Stomach smooth muscle (tissue), 2 donors: ENCODE measurements around the gene RNF26.

Experiments used
- H3K27ac ChIP-seq: one replicate; pipeline ENCODE4 v1.7.0; 2013; ENCODE audit warnings: mild to moderate bottlenecking, low read length, inconsistent platforms
- H3K27me3 ChIP-seq, 2 donors: one replicate each; pipeline ENCODE4 v1.7.0; 2013; ENCODE audit warnings: low read length in 2 of 2; ENCODE audit not compliant: insufficient read depth in 2 of 2, control insufficient read depth in 1 of 2
- H3K36me3 ChIP-seq, 2 donors: one replicate each; pipeline ENCODE4 v1.7.0; 2013; ENCODE audit warnings: low read length in 2 of 2; ENCODE audit not compliant: control insufficient read depth in 2 of 2, insufficient read depth in 2 of 2
- H3K4me1 ChIP-seq: one replicate; pipeline ENCODE4 v1.7.0; 2013; ENCODE audit warnings: low read length; ENCODE audit not compliant: control insufficient read depth, insufficient read depth
- H3K4me3 ChIP-seq, 2 donors: one replicate each; pipeline ENCODE4 v1.7.0; 2013; ENCODE audit warnings: low read length in 2 of 2
- H3K9ac ChIP-seq, 2 donors: one replicate each; pipeline ENCODE4 v1.7.0; 2013; ENCODE audit warnings: low read length in 2 of 2, mild to moderate bottlenecking in 1 of 2
- H3K9me3 ChIP-seq, 2 donors: one replicate each; pipeline ENCODE4 v1.7.0; 2013; ENCODE audit warnings: low read length in 2 of 2; ENCODE audit not compliant: control insufficient read depth in 2 of 2
- donor health status: healthy.
- donor health status: Pancreatic carcinoma.

RNF26 gene

DNA sequence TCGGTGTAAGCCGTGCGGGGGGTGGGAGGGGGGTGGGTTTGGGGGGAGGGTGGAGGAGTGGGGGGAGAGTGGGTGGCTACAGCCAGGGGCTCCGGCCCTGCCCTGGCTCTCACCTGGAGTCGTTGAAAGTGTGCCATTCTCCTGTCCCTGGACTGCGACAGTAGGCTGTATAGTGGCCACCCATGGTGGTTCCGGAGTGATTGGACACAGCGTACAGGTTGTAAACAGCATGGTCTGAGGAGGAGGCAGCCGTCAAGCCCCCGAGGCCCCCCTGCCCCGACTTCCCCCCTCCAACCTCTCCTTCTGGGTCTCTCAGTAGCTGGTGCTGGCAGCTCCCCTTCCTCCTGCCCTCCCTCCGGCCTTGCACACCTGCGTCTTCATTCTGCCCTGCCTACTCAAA, 22.7 kb downstream of the RNF26 start:
- Histone ChIP-seq H3K9ac (no peak overlapping the region), H3K27ac (peak overlapping the region; percentile 70)

DNA sequence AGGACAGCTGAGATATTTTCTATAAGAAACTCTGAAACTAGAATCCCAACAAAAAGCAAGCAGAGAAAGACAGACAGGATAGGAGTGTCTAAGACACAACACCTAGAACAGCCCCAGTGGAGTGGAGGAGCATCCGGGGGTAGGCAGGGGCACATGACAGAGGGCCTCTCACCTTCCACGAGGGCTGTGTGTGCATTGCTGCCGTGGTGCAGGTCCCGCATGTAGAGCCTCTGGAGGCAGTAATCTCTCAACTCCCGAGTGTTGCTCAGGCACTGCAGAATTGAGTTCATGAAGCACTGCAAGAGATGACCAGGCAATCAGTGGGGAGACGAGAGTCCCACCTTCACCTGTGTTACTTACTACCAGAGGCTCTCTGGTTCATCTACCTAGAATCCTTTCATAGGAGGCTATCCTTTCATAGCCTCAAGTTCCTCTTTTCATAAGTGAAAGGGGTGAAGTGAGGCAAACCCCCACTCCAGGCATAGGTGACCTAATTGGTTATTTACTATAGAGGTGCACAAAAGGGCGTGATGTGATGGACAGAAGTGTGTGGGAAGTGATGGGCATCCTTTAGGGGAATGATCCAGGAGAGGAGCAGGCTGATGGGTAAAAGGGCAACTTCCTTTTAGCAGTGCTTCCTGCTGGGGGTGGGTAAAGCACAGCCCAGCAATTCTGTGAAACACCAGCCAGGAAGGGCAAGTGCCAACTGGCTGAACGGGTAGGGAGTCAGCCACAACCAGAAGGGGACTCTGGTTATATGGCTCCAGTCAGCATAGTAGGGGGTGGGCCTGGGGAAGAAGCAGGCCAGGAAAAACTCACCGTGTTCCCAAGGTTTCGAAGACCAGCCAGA, 25.3 kb downstream of the RNF26 start:
- H3K9me3 ChIP-seq = no peaks in the 10 kb centered on the region
- no peak overlapping the region for H3K4me3 ChIP-seq
- H3K9ac ChIP-seq = no peak overlapping the region
- H3K27me3 ChIP-seq = no peaks in the 10 kb centered on the region
- peaks cover 23 to 26% of the 10 kb centered on the region in 2 donors for H3K36me3 ChIP-seq
- H3K27ac ChIP-seq = peak overlapping the region; percentile 18
- H3K4me1 ChIP-seq = peaks cover 47% of the 10 kb centered on the region

More for the DNA sequence above, 22.7 kb downstream of the RNF26 start:
- peaks cover 23 to 26% of the 10 kb centered on the region in 2 donors for H3K36me3 ChIP-seq
- H3K4me3 ChIP-seq = peak overlapping the region in 1 of 2 donors; percentile 72
- no peaks in the 10 kb centered on the region for H3K27me3 ChIP-seq
- H3K4me1 ChIP-seq = peaks cover 38% of the 10 kb centered on the region
- no peaks in the 10 kb centered on the region for H3K9me3 ChIP-seq

DNA sequence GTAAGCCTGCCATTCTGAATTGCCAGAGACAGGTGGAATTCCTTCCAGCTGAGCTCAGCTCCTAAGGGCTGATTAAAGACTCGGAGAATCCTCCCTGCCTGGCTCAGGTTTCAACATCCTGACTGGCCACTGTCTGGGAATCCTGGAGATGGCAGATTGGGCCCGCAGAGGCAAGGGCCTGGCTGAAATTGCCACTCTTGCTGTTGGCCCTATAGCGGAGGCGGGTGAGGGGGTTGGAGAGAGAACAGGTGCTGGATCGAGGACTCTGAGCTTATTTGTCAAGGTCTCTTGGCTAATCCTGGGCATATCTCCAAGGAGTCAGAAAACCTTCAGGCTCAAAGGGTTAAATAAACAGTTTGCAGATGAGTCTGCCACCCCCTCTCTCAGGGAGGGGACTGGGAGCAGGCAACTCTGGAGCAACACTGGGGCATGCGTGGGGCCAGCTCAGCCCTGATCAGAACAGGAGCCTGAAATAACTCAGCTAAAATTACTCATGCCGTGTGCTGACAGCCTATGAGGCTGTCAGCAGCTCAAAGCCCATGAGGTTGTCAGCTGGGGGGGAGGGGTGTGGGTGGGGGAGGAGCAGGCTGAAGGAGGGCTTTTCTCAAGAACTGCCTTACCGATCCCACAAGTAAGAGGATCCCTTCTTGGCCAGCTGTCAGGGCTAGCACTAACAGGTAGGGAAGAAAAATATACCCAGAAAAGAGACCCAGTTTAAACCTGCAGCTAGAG, 26.9 kb downstream of the RNF26 start:
- H3K9ac ChIP-seq = peak overlapping the region in 1 of 2 donors; percentile 71
- H3K9me3 ChIP-seq = no peaks in the 10 kb centered on the region
- H3K36me3 ChIP-seq = peaks cover 23% of the 10 kb centered on the region in 2 donors
- peaks cover 57% of the 10 kb centered on the region for H3K4me1 ChIP-seq
- H3K27ac ChIP-seq = peak overlapping the region; percentile 88
- no peaks in the 10 kb centered on the region for H3K27me3 ChIP-seq
- peak overlapping the region in 1 of 2 donors; percentile 81 for H3K4me3 ChIP-seq

DNA sequence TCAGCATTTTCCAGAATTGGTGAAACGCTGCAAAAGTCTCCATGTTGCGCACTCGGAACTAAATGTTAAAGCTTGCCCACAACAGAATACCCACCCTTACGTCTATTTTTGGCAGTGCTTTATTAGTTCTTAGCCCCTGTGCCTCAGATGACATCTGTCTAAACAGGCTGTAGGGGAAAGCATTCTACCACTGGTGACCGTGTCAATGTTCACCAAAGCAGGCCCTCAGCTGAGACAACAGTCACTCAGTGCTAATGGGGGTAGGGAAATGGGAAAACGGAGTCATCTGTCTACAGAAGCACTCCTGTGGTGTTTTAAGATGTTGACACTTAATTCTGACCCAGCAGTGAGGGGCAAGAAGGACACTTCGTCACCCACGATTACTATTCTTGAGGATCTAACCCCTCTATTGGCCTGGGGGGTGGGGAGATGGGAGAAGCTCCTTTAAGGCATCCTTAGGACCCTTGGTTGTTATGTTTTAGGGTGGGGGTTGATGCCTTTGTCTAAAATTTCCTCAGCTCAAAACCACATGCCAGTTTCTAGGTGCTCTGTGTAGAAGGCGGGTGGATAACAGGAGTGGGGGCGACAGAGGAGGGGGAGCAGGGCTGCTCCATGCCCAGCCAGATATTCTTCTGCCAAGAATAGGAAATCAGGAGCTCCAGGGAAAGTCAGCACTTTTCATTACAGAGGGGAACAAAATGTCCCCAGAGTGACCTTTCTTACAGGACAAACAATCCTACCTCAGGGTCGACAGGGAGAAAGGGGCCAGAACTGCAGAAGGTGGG, 27.8 kb downstream of the RNF26 start:
- Histone ChIP-seq H3K4me1 (peaks cover 59% of the 10 kb centered on the region), H3K27ac (peak overlapping the region; percentile 88), H3K4me3 (peak overlapping the region; percentile 76 to 81)

DNA sequence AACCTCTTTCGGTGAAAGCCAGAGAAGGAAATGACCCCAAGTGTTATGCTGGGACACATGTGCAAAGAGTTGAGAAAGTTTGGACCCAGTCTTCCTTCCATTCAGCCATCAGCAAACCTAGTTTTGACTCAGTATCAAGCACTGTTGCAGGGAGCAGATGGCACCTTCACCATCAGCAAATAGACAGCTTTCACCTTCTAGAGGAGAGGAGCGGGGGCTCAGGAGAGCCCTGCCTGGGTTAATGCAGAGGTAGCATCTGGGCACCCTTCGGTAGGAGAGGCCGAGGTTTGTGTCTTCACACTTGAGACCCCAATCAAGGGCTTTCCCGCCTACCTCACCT, 28.4 kb downstream of the RNF26 start:
- peak overlapping the region; percentile 80 to 85 for H3K9ac ChIP-seq
- H3K27me3 ChIP-seq = no peaks in the 10 kb centered on the region
- H3K4me1 ChIP-seq = peaks cover 61% of the 10 kb centered on the region
- H3K36me3 ChIP-seq = peaks cover 19 to 21% of the 10 kb centered on the region in 2 donors
- H3K9me3 ChIP-seq = no peaks in the 10 kb centered on the region
- peak overlapping the region; percentile 88 for H3K27ac ChIP-seq
- peak overlapping the region; percentile 76 to 81 for H3K4me3 ChIP-seq

More for the DNA sequence above, 27.8 kb downstream of the RNF26 start:
- peak overlapping the region; percentile 80 to 85 for H3K9ac ChIP-seq
- H3K9me3 ChIP-seq = no peaks in the 10 kb centered on the region
- H3K36me3 ChIP-seq = peaks cover 23% of the 10 kb centered on the region in 2 donors
- H3K27me3 ChIP-seq = no peaks in the 10 kb centered on the region

DNA sequence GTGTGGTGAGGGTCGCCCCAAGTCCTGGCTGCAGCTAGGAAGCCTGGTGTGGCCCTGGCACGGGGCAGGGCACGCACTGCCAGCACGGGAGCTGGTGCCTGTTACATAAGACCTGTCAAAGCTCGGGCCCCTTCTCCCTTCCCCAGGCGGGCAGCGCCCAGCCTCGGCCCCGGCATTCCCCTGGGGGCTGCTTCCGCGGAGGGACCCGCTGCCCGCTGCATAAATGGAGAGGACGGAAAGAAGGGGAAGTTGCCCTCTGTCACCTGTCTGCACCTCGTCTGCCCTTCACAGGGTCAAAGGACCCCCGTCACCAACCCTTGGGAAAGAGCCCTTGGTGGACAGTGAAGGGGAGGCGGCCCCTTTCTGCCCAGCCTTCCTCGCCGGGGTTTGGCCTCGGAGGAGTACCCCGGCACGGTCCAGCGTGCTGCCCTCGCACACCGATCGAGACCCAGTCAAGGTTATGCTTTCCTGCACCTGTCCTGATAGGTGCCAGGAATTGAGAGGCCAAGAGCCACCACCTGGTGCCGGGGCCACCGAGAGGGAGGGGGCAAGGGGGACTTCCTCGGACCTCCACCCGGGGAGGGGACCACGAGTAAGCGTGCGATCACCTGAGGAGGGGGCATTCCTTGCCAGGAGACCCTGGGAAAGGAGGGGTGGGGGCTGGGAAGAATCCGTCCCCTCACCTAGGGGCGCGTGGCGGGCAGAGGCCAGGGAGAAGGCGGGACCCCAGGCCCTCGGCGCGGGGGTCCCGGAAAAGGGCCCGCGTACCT, 28.9 kb downstream of the RNF26 start:
- Histone ChIP-seq H3K9ac (peak overlapping the region; percentile 80 to 85), H3K4me1 (peaks cover 67% of the 10 kb centered on the region), H3K36me3 (peaks cover 15 to 17% of the 10 kb centered on the region in 2 donors), H3K27ac (peak overlapping the region; percentile 88), H3K4me3 (peak overlapping the region; percentile 76 to 81), H3K9me3 (no peaks in the 10 kb centered on the region), H3K27me3 (no peaks in the 10 kb centered on the region)

DNA sequence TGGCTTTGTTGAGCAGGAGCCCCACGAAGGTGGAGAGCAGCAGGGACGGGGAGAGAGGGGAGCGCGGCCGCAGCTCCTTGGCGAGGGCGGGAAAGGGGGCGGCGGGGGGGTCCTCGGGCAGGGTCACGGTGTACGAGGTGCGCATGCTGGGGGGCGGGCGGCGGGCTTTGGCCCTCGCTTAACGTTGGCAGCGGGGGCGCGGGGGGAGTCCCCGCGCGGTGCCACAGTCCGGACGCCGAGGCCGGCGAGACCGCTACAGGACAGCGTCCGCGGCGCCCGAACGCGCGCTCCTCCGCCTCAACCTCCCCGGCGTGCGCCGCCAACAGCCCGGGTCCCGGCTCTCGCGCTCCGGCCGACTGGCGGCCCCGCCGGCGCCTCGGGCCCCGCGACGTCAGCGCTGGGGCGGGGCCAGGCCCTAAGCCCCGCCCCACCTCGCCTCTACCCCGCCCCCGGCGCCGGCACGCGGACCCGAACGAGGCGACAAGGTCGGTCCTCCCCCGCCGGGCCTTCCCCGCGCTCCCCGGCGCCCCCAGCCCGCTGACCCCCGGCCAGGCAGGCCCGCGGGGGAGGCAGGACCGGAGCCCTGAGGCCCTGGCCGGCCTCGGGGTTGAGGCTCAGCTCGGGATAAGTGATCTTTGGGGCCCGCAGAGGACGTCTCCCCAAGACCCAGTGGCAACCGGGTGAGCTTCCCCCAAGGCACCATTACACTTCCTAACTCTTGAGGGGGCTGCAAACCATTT, 29.7 kb downstream of the RNF26 start:
- H3K9ac ChIP-seq = peak overlapping the region; percentile 80 to 85

DNA sequence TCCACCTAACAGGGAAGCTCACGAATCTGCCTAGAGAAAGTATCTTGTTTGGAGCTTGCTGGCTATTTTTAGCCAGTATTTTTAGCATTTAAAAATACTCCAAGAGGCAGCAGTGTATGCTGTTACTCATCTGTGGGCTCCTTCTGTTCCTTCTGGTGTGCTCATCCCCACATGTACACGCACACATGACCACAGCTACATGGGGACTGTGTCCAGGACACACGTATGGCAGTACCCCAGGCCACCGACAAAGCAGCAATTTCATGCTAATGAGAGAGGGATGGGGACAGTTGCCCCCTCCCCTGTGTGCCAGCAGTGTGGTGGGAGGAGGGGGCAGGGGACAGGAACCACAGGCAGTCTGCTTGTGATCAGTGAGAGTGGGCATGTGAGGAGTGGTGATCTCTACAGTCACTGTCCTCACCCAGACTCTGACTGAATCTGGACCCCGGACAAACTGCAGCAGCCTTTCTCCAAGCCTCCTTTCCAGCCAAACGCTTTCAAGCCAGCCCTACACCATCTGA, 30.8 kb downstream of the RNF26 start:
- Histone ChIP-seq H3K4me1 (peaks cover 82% of the 10 kb centered on the region), H3K9me3 (no peaks in the 10 kb centered on the region), H3K4me3 (peak overlapping the region; percentile 59 to 81), H3K27ac (peak overlapping the region; percentile 76), H3K9ac (peak overlapping the region; percentile 29 to 30), H3K27me3 (no peaks in the 10 kb centered on the region), H3K36me3 (no peaks in the 10 kb centered on the region)

More for the DNA sequence above, 29.7 kb downstream of the RNF26 start:
- Histone ChIP-seq H3K36me3 (peaks cover 10% of the 10 kb centered on the region in 2 donors), H3K27ac (peak overlapping the region; percentile 88), H3K9me3 (no peaks in the 10 kb centered on the region), H3K27me3 (no peaks in the 10 kb centered on the region), H3K4me1 (peaks cover 74% of the 10 kb centered on the region), H3K4me3 (peak overlapping the region; percentile 76 to 81)
